NCI-H82 (cell line): ENCODE results near the gene MIPOL1.
"Not testable (repeated sequence)": the region's sequence is repeated elsewhere in the genome, so short reads cannot be mapped to it uniquely, and the experiment has no call there.

Experiments used
- DNase-seq: peaks from one replicate; lab custom pipeline; 2025; lab: John Stamatoyannopoulos, UW

MIPOL1 gene

DNA sequence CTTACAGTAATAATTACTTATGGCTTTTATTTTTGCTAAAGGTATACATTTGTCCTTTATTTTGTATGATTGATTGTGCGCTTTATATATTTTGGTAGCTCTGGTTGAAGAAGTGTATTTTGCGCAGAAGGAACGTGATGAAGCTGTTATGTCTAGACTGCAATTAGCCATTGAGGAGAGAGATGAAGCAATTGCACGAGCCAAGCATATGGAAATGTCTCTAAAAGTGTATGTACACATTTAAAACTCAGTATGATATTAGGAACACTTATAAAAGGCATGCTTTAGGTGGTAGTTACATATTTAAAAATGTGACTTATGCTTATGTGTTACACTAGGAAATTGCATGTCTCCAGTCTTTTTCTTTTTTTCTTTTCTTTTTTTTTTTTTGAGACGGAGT is 87.5 kb downstream of the MIPOL1 start:
- no peak for DNase-seq

DNA sequence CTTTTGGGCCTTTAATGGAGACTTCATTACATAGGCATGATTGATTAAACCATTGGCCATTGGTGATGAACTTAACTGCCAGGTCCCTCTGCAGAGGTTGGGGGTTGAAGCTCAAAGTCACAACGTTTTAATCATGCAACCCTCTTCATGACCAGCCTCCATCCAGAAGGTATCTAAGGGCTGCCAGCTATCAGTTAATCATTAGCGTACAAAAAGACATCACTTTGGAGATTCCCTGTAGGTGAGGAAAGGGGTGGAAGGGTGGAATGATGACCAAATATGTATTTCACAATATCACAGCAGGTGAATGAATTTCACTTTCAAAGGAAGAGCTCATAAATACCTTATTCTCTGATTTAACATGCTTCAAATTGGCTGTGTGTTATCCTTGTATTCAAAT is 92.0 kb downstream of the MIPOL1 start:
- no peak for DNase-seq

DNA sequence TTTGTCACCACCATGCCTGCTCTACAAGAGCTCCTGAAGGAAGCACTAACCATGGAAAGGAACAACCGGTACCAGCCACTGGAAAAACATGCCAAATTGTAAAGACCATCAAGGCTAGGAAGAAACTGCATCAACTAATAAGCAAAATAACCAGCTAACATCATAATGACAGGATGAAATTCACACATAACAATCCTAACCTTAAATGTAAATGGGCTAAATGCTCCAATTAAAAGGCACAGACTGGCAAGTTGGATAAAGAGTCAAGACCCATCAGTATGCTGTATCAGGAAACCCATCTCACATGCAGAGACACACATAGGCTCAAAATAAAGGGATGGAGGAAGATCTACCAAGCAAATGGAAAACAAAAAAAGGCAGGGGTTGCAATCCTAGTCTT is 97.5 kb downstream of the MIPOL1 start:
- DNase-seq, result not testable (repeated sequence)

DNA sequence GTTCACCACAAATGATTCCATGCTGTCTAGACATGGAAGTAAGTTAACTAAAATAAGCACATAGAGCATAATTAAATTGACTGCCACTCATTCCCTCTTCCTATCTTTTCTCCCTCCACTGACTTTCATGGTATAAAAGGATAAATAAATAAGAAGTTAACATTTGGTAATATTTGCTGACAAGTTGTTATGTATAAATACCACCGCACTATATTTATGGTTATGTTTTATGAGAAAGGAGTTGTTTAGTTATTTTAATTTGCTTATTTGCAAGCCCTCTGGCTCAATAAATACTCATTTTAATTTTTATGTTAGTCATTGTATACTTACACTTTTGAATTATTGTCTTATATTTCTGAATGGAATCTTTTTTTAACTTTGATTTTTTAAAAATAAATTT is 113.5 kb downstream of the MIPOL1 start:
- DNase-seq, result no peak

DNA sequence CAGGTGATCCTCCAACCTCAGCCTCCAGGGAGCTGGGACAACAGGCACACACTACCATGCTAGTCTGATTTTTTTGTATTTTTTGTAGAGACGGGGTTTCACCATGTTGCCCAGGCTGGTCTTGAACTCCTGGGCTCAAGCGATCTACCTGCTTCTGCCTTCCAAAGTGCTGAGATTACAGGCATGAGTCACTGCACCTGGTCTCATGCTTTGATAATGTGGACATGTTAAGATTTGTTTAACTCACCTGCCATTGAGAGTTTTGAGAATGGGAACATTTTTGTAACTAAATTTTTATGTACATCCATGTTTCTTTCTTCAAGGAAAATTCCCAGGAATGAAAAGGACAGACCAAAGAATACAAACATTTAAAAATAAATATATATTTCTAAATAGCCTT is 121.2 kb downstream of the MIPOL1 start:
- DNase-seq, result no peak

DNA sequence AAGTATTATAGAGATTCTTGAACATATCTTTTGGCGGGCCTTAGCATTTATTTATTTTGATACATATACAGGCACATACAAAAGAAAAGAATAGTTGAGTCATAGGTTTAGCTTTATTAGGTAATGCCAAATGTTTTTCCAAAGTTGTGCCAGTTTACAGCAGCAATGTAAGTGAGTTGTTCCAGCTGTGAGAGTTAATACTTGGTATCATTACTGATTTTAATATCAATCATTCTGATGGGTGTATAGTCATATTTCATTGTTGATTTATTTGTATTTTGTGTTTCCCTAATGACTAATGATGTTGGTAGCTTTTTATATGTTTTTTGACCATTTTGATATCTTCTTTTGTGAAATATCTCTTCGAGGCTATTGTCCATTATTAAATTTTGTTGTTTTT is 122.4 kb downstream of the MIPOL1 start:
- DNase-seq, result no peak

DNA sequence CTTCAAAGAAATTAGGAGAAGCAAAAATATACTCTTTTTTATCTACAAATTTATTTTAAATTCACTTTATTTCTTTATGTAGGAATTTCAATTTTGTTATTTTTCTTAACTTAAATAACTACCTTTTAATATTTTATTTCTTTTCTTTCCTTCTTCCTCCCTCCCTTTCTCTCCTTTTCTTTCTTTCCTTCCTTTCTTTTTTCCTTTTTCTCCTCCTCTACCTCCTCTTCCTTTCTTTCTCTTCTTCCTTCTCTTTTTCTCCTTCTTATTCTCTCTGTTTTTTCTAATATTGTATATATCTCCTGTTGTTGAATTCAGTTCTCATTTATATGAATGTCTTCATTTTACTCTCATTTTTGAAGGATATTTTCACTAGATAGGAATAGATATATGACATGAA is 127.6 kb downstream of the MIPOL1 start:
- DNase-seq, result no peak

DNA sequence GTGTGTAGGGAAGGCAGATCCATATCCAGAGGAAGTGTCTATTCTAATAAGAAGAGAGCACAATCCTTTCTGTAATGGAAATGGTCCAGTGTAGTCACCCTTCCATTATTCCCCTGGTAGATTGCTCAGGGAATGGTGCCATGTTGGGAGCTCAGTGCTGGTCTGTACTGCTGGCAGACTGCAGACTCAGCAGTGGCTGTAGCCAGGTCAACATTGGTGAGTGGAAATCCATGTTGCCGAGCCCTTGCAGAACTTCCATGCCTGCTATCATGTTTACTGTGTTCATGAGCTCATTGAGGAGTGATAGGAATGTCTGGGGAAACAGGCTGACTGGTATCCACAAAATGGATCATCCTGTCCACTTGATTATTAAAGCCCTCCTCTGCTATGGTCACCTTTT is 128.7 kb downstream of the MIPOL1 start:
- DNase-seq, result no peak

DNA sequence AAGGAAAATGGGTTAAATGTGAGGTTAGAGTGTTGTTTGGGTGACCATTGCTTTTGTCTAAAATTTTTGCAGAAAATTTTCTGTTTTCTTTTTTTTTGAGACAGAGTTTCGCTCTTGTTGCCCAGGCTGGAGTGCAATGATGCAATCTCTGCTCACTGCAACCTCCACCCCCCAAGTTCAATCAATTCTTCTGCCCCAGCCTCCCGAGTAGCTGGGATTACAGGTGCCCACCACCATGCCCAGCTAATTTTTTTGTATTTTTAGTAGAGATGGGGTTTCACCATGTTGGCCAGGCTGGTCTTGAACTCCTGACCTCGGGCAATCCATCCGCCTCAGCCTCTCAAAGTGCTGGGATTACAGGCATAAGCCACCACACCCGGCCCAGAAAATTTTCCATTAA is 130.2 kb downstream of the MIPOL1 start:
- not testable (repeated sequence) for DNase-seq

DNA sequence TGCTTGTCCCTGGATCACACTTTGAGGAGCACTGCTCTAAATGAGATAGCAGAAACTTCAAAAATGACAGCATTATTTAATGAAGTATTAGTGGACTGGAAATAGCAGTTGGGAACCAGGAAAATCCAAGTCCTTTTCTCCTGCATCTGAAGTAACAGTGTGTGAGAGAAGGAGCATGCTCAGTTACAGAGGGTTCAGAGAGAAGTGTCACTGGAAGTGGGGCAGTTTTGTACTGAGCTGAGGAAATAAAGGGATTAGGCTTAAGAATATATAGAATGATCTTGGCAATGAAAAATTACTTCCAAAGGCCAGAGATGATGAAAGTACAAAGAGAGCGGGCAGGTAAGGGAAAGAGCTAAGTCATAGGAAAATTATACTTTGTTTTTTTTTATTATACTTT is 130.9 kb downstream of the MIPOL1 start:
- no peak for DNase-seq

DNA sequence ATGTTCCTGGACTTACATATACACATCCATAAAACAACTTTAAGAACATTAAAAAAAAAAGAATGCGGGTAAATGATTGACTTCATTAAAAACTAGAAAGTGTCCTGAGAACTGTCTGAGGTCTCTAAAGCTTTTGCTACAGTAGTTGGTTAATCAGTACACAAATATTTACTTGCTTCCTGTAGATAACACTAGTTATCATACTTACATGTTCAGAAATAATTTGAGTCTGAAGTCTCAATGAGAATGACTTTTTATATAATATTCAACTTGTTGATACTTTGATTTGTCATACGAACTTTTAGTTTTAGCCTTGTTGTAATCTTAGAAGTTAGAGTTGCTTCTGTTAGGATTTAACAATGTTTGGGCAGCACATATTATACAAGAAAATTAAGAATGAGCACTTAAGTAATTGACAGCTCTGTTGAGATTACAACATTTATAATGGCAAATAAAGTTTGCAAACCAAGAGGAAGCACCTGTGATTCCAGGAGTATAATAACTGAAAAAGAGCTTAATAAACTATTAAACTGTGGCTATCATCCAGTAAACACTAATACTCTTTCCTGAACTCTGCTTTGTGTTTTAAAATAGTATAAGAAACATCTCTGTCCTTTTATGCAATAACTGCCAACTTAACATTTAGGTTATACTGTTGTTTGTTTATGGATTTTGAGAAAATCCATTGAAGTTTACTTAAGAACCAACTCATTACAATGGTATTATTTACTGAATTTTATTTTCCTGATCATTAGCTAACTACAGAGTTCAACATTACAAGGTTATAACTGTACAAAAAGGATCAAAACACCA is 131.7 kb downstream of the MIPOL1 start:
- DNase-seq, result no peak

DNA sequence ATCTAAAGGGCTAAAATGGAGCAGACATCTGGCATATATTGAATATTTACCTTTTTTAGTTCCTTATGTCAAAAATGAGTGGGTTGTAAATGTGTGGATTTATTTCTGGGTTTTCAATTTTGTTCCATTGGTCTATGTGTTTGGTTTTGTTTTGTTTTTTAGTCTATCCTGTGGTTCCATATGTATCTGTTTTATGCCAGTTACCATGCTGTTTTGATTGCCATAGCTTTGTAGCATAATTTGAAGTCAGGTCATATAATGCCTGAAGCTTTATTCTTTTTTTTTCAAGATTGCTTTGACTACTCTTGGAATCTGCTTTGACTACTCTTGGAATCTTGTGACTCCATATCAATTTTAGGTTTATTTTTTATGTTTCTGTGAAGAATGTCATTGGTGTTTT is 133.2 kb downstream of the MIPOL1 start:
- DNase-seq, result no peak

DNA sequence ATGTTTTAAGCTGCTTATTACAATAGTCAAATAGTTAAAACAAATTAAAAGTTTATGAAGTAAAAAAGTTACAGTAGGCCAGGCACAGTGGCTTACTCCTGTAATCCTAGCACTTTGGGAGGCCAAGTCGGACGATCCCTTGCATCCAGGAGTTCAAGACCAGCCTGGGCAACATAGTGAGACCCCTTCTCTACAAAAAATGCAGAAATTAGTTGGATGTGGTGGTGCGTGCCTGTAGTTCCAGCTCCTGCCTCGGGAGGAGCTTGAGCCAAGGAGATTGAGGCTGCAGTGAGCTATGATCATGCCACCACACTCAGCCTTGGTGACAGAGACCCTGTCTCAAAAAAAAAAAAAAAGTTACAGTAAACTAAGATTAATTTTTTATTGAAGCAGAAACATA is 142.6 kb downstream of the MIPOL1 start:
- peak; percentile 3 for DNase-seq

DNA sequence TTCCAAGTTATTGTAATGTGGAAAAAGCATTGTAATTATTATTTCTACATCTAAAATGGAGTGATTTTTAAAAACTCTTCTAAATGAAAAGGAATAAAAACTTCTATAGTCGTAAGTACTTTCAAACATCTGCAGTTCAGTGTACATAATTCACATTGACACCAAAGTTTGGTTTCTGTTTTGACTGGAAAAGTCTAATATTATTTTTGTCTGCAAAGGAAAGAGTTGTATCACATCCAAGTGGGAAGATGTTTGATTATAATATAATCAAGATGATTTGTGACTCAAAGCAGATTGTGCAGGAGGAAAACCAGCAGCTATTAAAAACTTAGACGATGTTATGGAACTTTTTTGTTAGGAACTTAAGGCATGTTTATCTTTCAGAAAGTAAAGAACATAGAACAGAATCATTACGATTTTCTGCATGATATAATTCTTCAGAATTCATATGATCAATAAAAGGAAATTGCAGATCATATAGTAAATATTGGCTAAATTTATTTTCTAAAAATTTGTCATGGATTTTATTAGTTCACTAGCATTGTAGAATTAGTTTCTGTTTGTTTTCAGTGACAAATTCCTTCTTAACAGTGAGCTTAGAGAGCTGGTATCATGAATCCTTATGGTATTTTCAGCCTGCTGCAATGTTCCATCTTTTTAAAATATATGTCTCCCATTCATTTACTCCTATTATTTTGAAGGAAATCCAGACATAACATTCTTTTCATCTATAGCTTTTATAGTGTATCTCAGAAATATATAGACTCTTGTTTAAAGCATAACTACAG is 145.8 kb downstream of the MIPOL1 start:
- DNase-seq, result no peak

DNA sequence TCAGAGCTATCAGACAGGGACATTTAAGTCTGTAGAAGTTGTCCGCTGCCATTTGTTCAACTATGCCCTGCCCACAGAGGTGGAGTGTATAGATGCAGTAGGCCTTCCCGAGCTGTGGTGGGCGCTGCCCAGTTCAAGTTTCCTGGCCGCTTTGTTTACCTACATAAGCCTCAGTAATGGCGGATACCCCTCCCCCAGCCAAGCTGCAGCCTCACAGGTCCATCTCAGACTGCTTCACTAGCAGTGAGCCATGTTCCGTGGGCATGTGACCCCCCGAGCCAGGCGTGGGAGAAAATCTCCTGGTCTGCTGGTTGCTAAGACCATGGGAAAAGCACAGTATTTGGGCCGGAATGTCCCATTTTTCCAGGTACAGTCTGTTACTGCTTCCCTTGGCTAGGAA is 165.9 kb downstream of the MIPOL1 start:
- DNase-seq, result no peak

DNA sequence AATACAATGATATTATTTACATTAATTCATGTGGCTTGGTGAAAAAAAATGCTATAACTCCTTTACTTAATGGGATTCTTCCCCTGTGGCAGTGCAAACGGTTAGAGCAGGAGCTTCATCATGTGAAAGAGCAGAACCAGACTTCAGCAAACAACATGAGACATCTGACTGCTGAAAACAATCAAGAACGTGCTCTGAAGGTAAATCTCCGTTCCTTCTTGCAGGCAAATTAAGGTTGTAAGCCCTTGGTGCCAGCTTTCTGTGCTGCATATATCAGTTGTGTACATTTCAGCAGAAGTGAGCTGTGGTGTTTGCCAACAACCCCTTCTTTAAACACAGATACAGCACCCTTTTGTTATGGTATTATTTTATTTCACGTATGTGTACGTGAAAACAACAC is 171.7 kb downstream of the MIPOL1 start:
- no peak for DNase-seq

DNA sequence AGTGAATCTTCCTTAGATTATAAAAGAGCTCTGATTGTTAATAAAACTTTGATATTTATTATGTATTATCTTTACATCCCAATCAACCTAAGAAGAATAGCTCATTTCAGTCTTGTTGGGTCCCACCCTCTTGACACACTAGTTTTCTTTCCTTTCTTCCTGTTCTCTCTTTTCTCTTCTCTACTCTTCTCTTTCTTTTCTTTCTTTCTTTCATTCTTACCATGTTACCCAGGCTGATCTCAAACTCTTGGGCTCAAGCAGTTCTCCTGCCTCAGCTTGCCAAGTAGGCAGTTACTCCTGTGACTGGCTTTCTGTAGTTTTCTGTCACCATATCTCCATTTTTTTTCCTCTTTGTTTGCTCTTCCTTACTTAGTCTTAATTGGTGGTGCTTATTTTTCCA is 177.8 kb downstream of the MIPOL1 start:
- DNase-seq, result no peak

DNA sequence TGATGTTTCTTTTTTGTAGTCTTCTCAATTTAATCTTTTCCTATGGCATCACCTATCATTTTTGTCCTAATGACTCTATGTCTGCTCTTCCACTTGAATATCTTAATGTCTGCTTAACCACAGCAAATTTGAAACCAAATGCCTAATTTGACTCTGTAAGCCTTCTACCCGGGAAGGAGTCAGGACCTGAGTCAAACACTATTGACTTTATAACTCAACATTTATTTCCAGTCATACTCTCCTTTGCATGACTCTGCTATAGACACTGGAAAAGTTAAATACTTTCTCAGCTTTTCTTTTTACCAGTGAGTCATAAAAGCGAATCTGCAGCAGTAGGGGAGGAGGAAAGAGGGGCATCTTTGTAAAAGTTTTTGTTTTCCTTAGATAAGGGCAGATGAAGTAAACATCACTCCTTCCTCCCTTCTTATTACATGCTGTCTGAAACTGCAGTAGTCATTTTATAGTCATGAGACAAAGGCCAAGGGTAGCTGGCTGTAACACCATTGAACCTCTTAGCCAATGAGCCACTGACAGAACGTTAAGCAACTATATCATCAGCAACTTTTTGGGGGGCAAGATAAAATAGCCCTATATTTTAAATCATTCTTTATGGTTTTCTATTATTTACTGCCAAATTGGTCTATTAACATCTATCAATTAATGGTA is 179.3 kb downstream of the MIPOL1 start:
- no peak for DNase-seq

DNA sequence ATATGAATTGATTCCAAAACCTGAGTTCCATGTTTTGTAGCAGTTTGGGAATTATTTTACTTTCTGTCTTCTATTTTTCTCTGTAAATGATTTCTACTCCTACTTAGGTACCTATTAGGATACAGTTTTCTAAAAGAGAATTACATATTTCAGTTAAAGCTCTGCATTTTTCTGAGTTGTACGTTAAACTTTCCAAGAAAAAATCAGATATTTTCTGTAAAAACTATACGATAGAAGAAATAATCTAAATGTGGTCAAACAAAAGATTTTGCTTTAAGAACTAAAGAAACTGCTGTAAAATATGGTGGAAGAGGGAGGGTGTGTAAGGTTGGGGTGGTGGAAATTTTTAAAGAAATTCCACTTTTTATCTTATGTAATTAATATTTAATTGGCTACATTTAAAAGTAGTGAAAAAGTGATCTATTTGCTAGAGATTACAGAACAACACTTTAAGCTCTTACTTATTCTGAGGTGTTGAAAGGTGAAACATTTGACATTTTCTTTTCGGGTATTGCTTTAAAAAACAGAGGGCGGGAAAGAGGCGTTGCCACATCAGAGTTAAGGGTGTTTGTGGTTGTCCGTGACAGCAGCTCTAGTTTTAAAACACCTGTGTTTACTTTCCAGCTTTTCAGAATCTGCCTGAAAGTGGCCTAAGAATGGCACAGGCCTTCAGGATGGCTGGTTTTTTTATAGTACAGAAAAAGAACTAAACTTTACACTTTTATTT is 187.3 kb downstream of the MIPOL1 start:
- DNase-seq, result no peak

DNA sequence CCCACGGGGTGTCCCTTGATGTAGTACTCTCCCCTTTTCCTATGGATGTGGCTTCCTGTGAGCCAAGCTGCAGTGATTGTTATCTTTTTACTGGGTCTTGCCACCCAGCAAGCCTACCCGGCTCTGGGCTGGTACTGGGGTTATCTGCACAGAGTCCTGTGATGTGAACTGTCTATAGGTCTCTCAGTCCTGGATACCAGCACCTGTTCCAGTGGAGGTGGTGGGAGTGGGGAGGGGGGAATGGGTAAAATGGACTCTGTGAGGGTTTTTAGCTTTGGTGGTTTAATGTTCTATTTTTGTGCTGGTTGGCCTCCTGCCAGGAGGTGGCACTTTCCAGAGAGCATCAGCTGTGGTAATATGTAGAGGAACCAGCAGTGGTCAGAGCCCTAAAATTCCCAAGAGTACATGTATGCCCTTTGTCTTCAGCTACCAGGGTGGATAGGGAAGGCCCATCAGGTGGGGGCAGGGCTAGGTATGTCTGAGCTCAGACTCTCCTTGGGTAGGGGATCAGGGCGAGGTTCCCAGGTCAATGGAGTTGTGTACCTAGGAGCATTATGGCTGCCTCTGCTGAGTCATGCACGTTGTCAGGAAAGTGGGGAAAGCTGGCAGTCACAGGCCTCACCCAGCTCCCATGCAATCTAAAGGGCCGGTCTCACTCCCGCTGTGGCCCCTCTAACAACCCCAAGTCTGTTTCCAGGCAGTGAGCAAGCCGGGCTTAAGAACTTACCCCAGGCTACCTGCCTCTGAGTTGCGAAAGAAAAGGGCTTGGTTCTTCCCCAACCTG is 199.6 kb downstream of the MIPOL1 start:
- DNase-seq, result not testable (repeated sequence)

DNA sequence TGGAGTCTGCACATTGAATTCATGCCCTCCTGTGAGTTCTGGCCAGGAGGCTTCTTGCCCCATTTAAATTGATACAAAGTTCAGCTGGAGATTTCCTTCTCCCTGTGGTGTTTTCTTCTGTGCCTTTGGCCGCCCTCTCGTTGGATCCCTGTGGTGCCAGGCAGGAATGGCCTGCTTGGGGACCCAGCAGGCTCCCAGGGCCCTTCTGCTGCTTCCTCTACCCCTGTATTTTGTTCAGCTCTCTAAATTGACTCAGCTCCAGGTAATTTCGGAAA is 200.1 kb downstream of the MIPOL1 start:
- no peak for DNase-seq

DNA sequence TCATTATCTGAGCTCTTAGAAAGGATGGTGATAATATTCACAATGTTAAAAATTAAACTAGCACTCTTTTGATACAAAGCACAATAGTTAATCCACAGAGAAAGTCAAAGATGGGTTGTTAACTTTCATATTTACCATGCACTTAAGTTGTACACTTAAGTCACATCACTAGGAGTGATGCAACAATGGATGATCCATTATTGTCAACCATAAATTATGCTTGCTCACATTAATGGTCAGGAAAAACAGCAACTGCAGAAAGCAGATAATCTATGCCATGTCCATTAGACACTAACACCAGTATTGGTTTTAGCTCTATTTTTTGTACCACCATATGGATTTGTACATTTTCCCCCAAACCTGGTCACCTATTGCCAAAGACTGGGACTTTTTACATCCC is 201.8 kb downstream of the MIPOL1 start:
- DNase-seq, result no peak
